ENCODE results near the gene RHOH.

Gene RHOH

GRCh38 chr4:40190465-40190864 is 6.4 kb upstream of the RHOH start:
- no peak for DNase-seq

- no peak for DNase-seq
Measured at GRCh38 chr4:40190880-40191815, 5.7 kb upstream of the RHOH start.

- DNase-seq = no peak
Measured at GRCh38 chr4:40192114-40193015, 4.5 kb upstream of the RHOH start.

GRCh38 chr4:40193016-40193571 is 3.7 kb upstream of the RHOH start:
- no peak for DNase-seq

- no peak for DNase-seq
Measured at GRCh38 chr4:40193578-40193977, 3.3 kb upstream of the RHOH start.

GRCh38 chr4:40194602-40195161 is 2.1 kb upstream of the RHOH start:
- no peak for DNase-seq

- no peak for DNase-seq
Measured at GRCh38 chr4:40195182-40196177, 1.4 kb upstream of the RHOH start.

- DNase-seq = no peak
Measured at GRCh38 chr4:40196272-40196671, 559 bp upstream of the RHOH start.

GRCh38 chr4:40197879-40198689 is 1.3 kb downstream of the RHOH start:
- DNase-seq = no peak

GRCh38 chr4:40199179-40199670 is 2.4 kb downstream of the RHOH start:
- DNase-seq = no peak

GRCh38 chr4:40199999-40200874 is 3.4 kb downstream of the RHOH start:
- DNase-seq = no peak

GRCh38 chr4:40200875-40201801 is 4.3 kb downstream of the RHOH start:
- no peak for DNase-seq

- DNase-seq = no peak
Measured at GRCh38 chr4:40201898-40202297, 5.1 kb downstream of the RHOH start.

- DNase-seq = no peak
Measured at GRCh38 chr4:40202474-40202873, 5.6 kb downstream of the RHOH start.

GRCh38 chr4:40204507-40205258 is 7.9 kb downstream of the RHOH start:
- no peak for DNase-seq

GRCh38 chr4:40205259-40206198 is 8.7 kb downstream of the RHOH start:
- no peak for DNase-seq

All from retina (tissue), 1 donor.